Vagina (tissue), 2 donors: ENCODE data around the gene LORICRIN.

Source experiments
- POLR2A ChIP-seq, 2 donors: fragments of 450-650 bp; IDR thresholded peaks; one replicate each; pipeline ENCODE4 v1.6.1; 2017; ENCODE audit warnings: antibody characterized with exemption in 2 of 2, mild to moderate bottlenecking in 2 of 2, moderate library complexity in 2 of 2
- POLR2AphosphoS5 ChIP-seq, 2 donors: sonication (generic); formaldehyde crosslinking; IDR thresholded peaks; one replicate each; pipeline ENCODE4 v1.9.0; 2017; ENCODE audit warnings: antibody characterized with exemption in 2 of 2, mild to moderate bottlenecking in 2 of 2, low read depth in 1 of 2; ENCODE audit not compliant: insufficient read depth in 1 of 2
- TF ChIP-seq, protein P1 (sequence below), 3 experiments: fragments of 450-650 bp in 2 of 3; fragments of 200-600 bp in 1 of 3; sonication (generic) in 1 of 3; IDR thresholded peaks; one replicate each; pipeline ENCODE4 v1.5.1; 2017 to 2019; ENCODE audit warnings: antibody characterized with exemption in 3 of 3, mild to moderate bottlenecking in 2 of 3, moderate library complexity in 2 of 3

DNA sequence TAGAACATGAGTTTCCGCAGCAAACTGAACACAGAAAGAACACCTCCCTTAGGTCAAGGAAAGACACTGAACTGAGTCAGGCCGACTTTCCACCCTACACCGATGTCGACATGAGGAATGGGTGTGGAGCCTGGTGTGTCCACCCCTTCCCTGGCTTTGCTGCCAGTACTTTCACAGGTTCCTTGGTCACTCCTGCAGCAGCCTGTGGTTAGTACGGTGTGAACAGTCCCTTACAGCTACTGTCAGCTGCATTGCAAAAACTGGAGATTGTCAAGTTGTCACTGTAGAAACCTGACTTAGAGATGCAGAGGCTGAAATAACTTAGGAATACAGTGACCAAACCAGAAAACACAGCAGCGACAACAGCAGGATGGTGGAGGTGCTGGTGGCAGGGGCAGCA, 46.2 kb downstream of the LORICRIN start:
- no peak for TF ChIP-seq POLR2A (IDR thresholded peaks at IDR 0.05)
- TF ChIP-seq, protein P1, sequence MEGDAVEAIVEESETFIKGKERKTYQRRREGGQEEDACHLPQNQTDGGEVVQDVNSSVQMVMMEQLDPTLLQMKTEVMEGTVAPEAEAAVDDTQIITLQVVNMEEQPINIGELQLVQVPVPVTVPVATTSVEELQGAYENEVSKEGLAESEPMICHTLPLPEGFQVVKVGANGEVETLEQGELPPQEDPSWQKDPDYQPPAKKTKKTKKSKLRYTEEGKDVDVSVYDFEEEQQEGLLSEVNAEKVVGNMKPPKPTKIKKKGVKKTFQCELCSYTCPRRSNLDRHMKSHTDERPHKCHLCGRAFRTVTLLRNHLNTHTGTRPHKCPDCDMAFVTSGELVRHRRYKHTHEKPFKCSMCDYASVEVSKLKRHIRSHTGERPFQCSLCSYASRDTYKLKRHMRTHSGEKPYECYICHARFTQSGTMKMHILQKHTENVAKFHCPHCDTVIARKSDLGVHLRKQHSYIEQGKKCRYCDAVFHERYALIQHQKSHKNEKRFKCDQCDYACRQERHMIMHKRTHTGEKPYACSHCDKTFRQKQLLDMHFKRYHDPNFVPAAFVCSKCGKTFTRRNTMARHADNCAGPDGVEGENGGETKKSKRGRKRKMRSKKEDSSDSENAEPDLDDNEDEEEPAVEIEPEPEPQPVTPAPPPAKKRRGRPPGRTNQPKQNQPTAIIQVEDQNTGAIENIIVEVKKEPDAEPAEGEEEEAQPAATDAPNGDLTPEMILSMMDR (IDR thresholded peaks at IDR 0.05) = no peak
- TF ChIP-seq POLR2AphosphoS5 (IDR thresholded peaks at IDR 0.05; ENCODE audit: insufficient read depth in 1 of 2, low read depth in 1 of 2) = no peak
